Mesendoderm (in vitro differentiated cells): Measurements from ENCODE around the gene DYNC1I1.

ENCODE experiments used
- DNase-seq: peaks from one replicate; pipeline ENCODE4 v3.0.0; 2013
- H2AK5ac ChIP-seq: 2 replicates; pipeline ENCODE4 v1.6.1; 2013; ENCODE audit warnings: low read length, inconsistent platforms
- H2BK120ac ChIP-seq: 2 replicates; pipeline ENCODE4 v1.6.1; 2013; ENCODE audit warnings: low read depth, mild to moderate bottlenecking, low read length, moderate library complexity, mixed read lengths
- H2BK15ac ChIP-seq: replicated peaks from 2 replicates; pipeline ENCODE4 v1.6.1; 2013; ENCODE audit warnings: low read depth, mild to moderate bottlenecking, moderate library complexity
- H2BK5ac ChIP-seq: 2 replicates; pipeline ENCODE4 v1.6.1; 2013; ENCODE audit warnings: low read length, inconsistent platforms
- H3K18ac ChIP-seq: 2 replicates; pipeline ENCODE4 v1.6.1; 2013; ENCODE audit warnings: mild to moderate bottlenecking, low read length, mixed read lengths
- H3K23ac ChIP-seq: one replicate; pipeline ENCODE4 v1.6.1; 2013; ENCODE audit warnings: low read length
- H3K27ac ChIP-seq: 2 replicates; pipeline ENCODE4 v1.5.1; 2013; ENCODE audit warnings: low read depth, mild to moderate bottlenecking, inconsistent platforms, low read length, moderate library complexity
- H3K27me3 ChIP-seq: 2 replicates; pipeline ENCODE4 v1.6.1; 2013; ENCODE audit warnings: low read length, control low read depth, mild to moderate bottlenecking, inconsistent platforms; ENCODE audit not compliant: insufficient read depth, poor library complexity
- H3K36me3 ChIP-seq: 2 replicates; pipeline ENCODE4 v1.6.1; 2013; ENCODE audit warnings: low read length, inconsistent platforms; ENCODE audit not compliant: control insufficient read depth, insufficient read depth
- H3K4ac ChIP-seq: one replicate; pipeline ENCODE4 v1.6.1; 2013; ENCODE audit warnings: low read depth, mild to moderate bottlenecking, low read length, moderate library complexity
- H3K4me1 ChIP-seq: 2 replicates; pipeline ENCODE4 v1.6.1; 2013; ENCODE audit warnings: low read depth, low read length, inconsistent platforms; ENCODE audit not compliant: control insufficient read depth
- H3K4me2 ChIP-seq: 2 replicates; pipeline ENCODE4 v1.6.1; 2013; ENCODE audit warnings: low read length
- H3K4me3 ChIP-seq: 2 replicates; pipeline ENCODE4 v1.5.1; 2013; ENCODE audit warnings: mild to moderate bottlenecking, low read length
- H3K56ac ChIP-seq: one replicate; pipeline ENCODE4 v1.6.1; 2013; ENCODE audit warnings: low read length
- H3K79me1 ChIP-seq: 2 replicates; pipeline ENCODE4 v1.6.1; 2013; ENCODE audit warnings: low read length, inconsistent platforms
- H3K79me2 ChIP-seq: 2 replicates; pipeline ENCODE4 v1.6.1; 2013; ENCODE audit warnings: mild to moderate bottlenecking, low read length; ENCODE audit not compliant: control insufficient read depth, insufficient read depth
- H3K9ac ChIP-seq: 2 replicates; pipeline ENCODE4 v1.6.1; 2013; ENCODE audit warnings: low read length, inconsistent platforms
- H4K5ac ChIP-seq: one replicate; pipeline ENCODE4 v1.6.1; 2013; ENCODE audit warnings: low read length
- H4K8ac ChIP-seq: one replicate; pipeline ENCODE4 v1.6.1; 2013; ENCODE audit warnings: low read depth, mild to moderate bottlenecking, control low read depth, low read length, moderate library complexity
- WGBS: extraction: QIAGEN DNeasy Blood & Tissue Kit; methylation state at CpG from one replicate; pipeline ENCODE4 v1.1.7; 2013; ENCODE audit warnings: low lambda C conversion rate, missing lambda C conversion rate; ENCODE audit not compliant: insufficient coverage; ENCODE audit errors: extremely low coverage; 5-methylcytosine and 5-hydroxymethylcytosine counted together

Gene DYNC1I1

GRCh38 chr7:96052860-96053470 lies 280.6 kb downstream of the DYNC1I1 start:
- no peak overlapping the region for H3K9ac ChIP-seq

GRCh38 chr7:96055717-96056116 lies 283.4 kb downstream of the DYNC1I1 start:
- Histone ChIP-seq H3K79me1 (no peaks in the 10 kb centered on the region), H3K4me2 (no peak overlapping the region), H3K27ac (no peak overlapping the region), H2AK5ac (no peak overlapping the region), H3K4me1 (no peaks in the 10 kb centered on the region), H3K23ac (no peak overlapping the region), H3K27me3 (no peaks in the 10 kb centered on the region), H2BK15ac (no peak overlapping the region), H3K36me3 (no peaks in the 10 kb centered on the region), H3K9ac (no peak overlapping the region), H2BK120ac (no peak overlapping the region), H3K4me3 (no peak overlapping the region), H3K56ac (no peak overlapping the region), H3K18ac (no peak overlapping the region), H3K4ac (no peak overlapping the region), H4K8ac (no peak overlapping the region), H2BK5ac (no peak overlapping the region), H4K5ac (no peak overlapping the region), H3K79me2 (no peaks in the 10 kb centered on the region)
- no CpG with 5 or more reads among the region's 1 CpG for whole genome bisulfite sequencing
- DNase-seq: no peak

More at GRCh38 chr7:96052860-96053470, 280.6 kb downstream of the DYNC1I1 start:
- no peaks in the 10 kb centered on the region for H3K36me3 ChIP-seq
- H3K56ac ChIP-seq: no peak overlapping the region
- H3K4me2 ChIP-seq: no peak overlapping the region
- H3K4me3 ChIP-seq: no peak overlapping the region
- H3K27me3 ChIP-seq: no peaks in the 10 kb centered on the region
- no peak overlapping the region for H2BK120ac ChIP-seq
- H2BK5ac ChIP-seq: no peak overlapping the region
- no peaks in the 10 kb centered on the region for H3K4me1 ChIP-seq
- H2BK15ac ChIP-seq: no peak overlapping the region
- no peak overlapping the region for H3K23ac ChIP-seq
- H3K79me2 ChIP-seq: no peaks in the 10 kb centered on the region
- no peak for DNase-seq
- no peak overlapping the region for H3K27ac ChIP-seq
- WGBS: no CpG with 5 or more reads among the region's 4 CpGs
- H3K18ac ChIP-seq: no peak overlapping the region
- H2AK5ac ChIP-seq: no peak overlapping the region
- H4K8ac ChIP-seq: no peak overlapping the region
- no peaks in the 10 kb centered on the region for H3K79me1 ChIP-seq
- H3K4ac ChIP-seq: no peak overlapping the region
- H4K5ac ChIP-seq: no peak overlapping the region

- H3K18ac ChIP-seq: no peak overlapping the region
- H3K4me2 ChIP-seq: no peak overlapping the region
- no peak overlapping the region for H2BK15ac ChIP-seq
- no peak overlapping the region for H2AK5ac ChIP-seq
- no peak overlapping the region for H3K23ac ChIP-seq
- H3K4me3 ChIP-seq: no peak overlapping the region
- no peaks in the 10 kb centered on the region for H3K79me2 ChIP-seq
- H4K5ac ChIP-seq: no peak overlapping the region
- WGBS: no CpG with 5 or more reads among the region's 1 CpG
- DNase-seq: no peak
- no peak overlapping the region for H3K4ac ChIP-seq
- H2BK120ac ChIP-seq: no peak overlapping the region
- no peak overlapping the region for H3K56ac ChIP-seq
- no peaks in the 10 kb centered on the region for H3K79me1 ChIP-seq
- H2BK5ac ChIP-seq: no peak overlapping the region
- no peaks in the 10 kb centered on the region for H3K36me3 ChIP-seq
- H3K27ac ChIP-seq: no peak overlapping the region
- no peaks in the 10 kb centered on the region for H3K4me1 ChIP-seq
- H3K9ac ChIP-seq: no peak overlapping the region
- H3K27me3 ChIP-seq: no peaks in the 10 kb centered on the region
- no peak overlapping the region for H4K8ac ChIP-seq
Measured at GRCh38 chr7:96059075-96059474, 286.7 kb downstream of the DYNC1I1 start.

- no peak overlapping the region for H4K8ac ChIP-seq
- no peak overlapping the region for H2BK15ac ChIP-seq
- no peaks in the 10 kb centered on the region for H3K79me2 ChIP-seq
- DNase-seq: no peak
- H3K36me3 ChIP-seq: no peaks in the 10 kb centered on the region
- no peak overlapping the region for H2AK5ac ChIP-seq
- H2BK5ac ChIP-seq: no peak overlapping the region
- no peak overlapping the region for H3K4ac ChIP-seq
- H3K79me1 ChIP-seq: no peaks in the 10 kb centered on the region
- no peak overlapping the region for H3K56ac ChIP-seq
- H2BK120ac ChIP-seq: no peak overlapping the region
- no peak overlapping the region for H3K18ac ChIP-seq
- no peak overlapping the region for H3K27ac ChIP-seq
- WGBS: no CpG with 5 or more reads among the region's 7 CpGs
- no peak overlapping the region for H3K23ac ChIP-seq
- H3K4me3 ChIP-seq: no peak overlapping the region
- H4K5ac ChIP-seq: no peak overlapping the region
- H3K4me1 ChIP-seq: peaks cover under 1% of the 10 kb centered on the region
- H3K9ac ChIP-seq: no peak overlapping the region
- H3K4me2 ChIP-seq: no peak overlapping the region
- no peaks in the 10 kb centered on the region for H3K27me3 ChIP-seq
Measured at GRCh38 chr7:96061009-96061408, 288.7 kb downstream of the DYNC1I1 start.

- WGBS: no CpG with 5 or more reads among the region's 4 CpGs
- no peaks in the 10 kb centered on the region for H3K79me1 ChIP-seq
- no peak overlapping the region for H3K27ac ChIP-seq
Measured at GRCh38 chr7:96061844-96062243, 289.5 kb downstream of the DYNC1I1 start.

GRCh38 chr7:96067321-96067720 lies 295.0 kb downstream of the DYNC1I1 start:
- H3K27ac ChIP-seq: no peak overlapping the region
- WGBS: no CpG with 5 or more reads among the region's 1 CpG

More at GRCh38 chr7:96061844-96062243, 289.5 kb downstream of the DYNC1I1 start:
- peaks cover 4% of the 10 kb centered on the region for H3K4me1 ChIP-seq
- no peak overlapping the region for H3K9ac ChIP-seq
- H2BK120ac ChIP-seq: no peak overlapping the region
- H4K8ac ChIP-seq: no peak overlapping the region
- H3K79me2 ChIP-seq: no peaks in the 10 kb centered on the region
- no peak overlapping the region for H3K4me2 ChIP-seq
- H3K27me3 ChIP-seq: no peaks in the 10 kb centered on the region
- no peak for DNase-seq
- no peak overlapping the region for H2BK15ac ChIP-seq
- H3K56ac ChIP-seq: no peak overlapping the region
- H3K23ac ChIP-seq: no peak overlapping the region
- no peak overlapping the region for H2AK5ac ChIP-seq
- no peaks in the 10 kb centered on the region for H3K36me3 ChIP-seq
- no peak overlapping the region for H3K4me3 ChIP-seq
- H4K5ac ChIP-seq: no peak overlapping the region
- H2BK5ac ChIP-seq: no peak overlapping the region
- no peak overlapping the region for H3K4ac ChIP-seq
- no peak overlapping the region for H3K18ac ChIP-seq

More at GRCh38 chr7:96067321-96067720, 295.0 kb downstream of the DYNC1I1 start:
- Histone ChIP-seq H2AK5ac (no peak overlapping the region), H3K4me1 (peaks cover 6% of the 10 kb centered on the region), H2BK15ac (no peak overlapping the region), H4K8ac (no peak overlapping the region), H3K18ac (no peak overlapping the region), H3K27me3 (no peaks in the 10 kb centered on the region), H3K4ac (no peak overlapping the region), H3K23ac (no peak overlapping the region), H2BK120ac (no peak overlapping the region), H3K56ac (no peak overlapping the region), H3K79me2 (no peaks in the 10 kb centered on the region), H3K36me3 (no peaks in the 10 kb centered on the region), H4K5ac (no peak overlapping the region), H3K4me2 (no peak overlapping the region), H3K9ac (no peak overlapping the region), H3K79me1 (no peaks in the 10 kb centered on the region), H2BK5ac (no peak overlapping the region), H3K4me3 (no peak overlapping the region)
- DNase-seq: peak; percentile 36
